ENCODE data around the gene AMIGO3. TPM values are rescaled to one million over a fixed set of nuclear protein-coding genes. Genes with fewer than 3 reads are reported as not detected.
A peak's percentile ranks its signal among the peaks of the same experiment; 100 is the strongest.
"Not testable (repeated sequence)": the region's sequence is repeated elsewhere in the genome, so short reads cannot be mapped to it uniquely, and the experiment has no call there.

The AMIGO3 gene
- total RNA-seq, 2 donors from 2014 or later: not detected

DNA sequence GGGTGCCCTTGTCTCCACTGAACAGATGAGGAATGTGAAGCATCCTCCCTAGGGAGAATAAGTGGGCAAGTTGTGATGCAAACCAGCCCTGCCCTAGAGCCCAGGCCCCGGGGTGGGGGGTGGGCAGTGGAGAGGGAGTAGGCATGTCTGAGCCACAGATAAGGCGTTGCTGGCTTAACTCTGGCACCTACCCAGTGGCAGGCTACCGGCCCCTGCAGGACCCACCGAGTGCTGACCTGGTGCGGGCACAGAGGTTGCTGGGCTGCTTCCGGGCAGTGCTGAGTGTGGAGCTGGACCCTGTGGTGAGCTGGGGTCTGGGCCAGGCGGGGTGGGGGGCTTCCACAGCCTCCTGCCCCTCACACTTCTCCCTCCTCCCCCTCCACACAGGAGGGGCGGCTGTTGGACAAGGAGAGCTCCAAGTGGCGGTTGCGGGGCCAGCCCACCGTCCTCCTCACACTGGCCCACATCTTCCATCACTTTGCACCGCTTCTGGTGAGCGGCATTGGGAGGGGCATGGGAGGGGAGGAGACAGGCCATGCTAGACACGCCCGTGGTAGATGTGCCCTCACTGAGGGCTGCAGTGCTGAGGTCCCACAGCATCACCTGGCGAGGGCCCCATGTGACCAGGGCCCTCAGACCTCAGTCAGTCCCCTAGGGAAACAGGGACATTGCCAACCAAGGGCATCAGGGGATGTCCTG, 20.1 kb downstream of the AMIGO3 start:
- intact Hi-C loops (cut with DNase I): no loop called here
- DNase-seq (ENCODE audit: low spot score): no peak

DNA sequence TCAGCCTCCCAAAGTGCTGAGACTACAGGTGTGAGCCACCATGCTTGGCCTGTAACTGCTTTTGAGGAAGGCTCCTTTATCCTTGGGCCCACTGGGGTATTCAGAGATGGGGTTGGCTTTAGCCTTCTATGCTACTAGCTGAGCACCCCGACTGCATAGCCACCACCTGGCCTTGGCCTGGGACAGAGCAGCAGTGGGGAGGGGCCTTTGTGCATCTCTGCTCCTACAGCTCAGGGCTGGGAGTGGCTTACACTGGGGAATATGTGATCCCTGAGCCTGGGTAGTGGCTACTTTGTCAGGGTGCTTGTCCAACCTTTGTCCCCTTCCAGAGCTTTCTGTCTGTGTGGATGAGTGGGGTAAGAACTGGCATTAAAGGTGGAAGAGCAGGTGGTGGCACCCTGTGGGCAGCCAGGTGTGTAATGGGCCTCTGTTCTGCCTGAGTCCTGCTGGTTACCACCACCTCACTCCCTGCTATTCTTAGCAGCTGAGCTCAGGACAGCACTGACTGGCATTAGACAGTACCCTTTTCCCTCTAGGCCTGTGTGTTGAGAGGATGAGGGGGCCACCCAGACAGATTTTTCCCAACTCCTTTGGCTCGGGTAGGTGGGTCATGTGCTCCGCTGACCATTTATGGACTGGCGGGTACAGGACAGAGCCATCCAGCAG, 24.0 kb downstream of the AMIGO3 start:
- DNase-seq (ENCODE audit: low spot score); intact Hi-C loops (cut with DNase I): not testable (repeated sequence)

DNA sequence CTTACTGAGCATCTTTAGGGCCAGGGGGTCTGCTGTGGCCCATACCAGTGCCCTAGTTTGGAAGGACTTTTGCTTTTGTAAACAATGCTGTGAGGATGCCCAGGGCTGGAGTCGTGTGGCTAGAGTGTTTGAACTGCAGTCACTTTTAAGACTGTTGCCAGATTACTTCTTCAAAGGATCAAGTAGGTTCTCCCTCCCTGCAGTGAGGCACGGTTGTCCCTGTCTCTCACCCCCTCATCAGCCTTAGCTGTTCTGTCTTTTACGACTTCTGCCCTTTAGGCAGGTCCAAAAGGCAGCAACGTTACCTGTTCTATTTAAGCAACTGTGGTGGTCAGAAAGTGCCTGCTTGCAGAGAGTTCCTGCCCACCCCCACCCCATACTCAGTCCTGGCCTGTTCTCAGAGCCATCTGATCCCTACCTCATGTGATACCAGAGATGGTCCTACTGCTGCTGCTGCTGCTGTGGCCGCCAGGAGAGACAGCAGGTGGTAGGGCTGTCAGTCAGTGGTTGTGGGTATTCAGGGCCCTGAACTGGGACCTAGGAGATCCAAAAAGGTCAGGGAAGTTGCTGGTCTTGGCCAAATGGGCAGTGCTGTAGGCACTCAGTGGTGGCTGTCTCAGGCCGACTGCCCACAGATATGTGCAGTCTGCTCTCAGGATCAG, 24.9 kb downstream of the AMIGO3 start:
- DNase-seq (ENCODE audit: low spot score); intact Hi-C loops (cut with DNase I): not testable (repeated sequence)

DNA sequence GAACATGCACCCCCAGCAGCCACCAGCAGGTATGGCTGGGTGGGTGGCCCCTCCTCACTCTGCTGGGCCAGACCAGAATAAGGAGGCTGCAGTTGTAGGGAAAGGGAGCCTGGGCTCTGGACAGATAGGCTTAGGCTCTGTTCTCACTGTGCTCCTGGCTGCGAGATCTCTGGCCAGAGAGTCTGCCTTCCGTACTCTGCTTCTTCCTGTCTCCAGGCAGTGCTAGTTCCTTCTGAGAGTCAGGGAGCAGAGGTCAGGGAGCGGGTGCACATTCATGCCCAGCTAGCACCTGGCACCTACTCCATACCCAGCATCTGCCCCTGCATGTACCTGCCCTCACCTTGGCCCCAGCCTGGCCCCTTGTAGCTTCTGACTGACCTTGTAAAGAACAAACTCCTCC, 28.0 kb downstream of the AMIGO3 start:
- intact Hi-C loops (cut with DNase I); DNase-seq (ENCODE audit: low spot score): not testable (repeated sequence)

DNA sequence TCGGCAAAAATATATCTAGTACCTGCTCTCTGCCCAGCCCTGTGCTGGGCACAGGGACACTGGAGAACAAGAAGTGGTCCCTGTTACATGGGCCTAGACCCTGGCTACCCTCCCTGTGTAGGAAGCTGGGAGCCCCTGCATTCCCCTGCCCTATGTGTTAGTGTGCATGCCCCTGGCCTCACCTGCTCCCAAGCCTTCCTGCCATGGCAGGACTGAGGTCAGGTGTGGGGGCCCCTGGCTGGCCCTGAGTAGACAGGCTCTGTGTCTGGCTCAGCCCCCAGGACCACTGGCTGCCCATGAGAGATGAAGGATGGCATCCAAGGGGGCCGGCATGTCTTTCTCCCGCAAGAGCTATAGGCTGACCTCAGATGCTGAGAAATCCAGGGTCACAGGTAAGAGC, 28.6 kb downstream of the AMIGO3 start:
- intact Hi-C loops (cut with DNase I); DNase-seq (ENCODE audit: low spot score): not testable (repeated sequence)

DNA sequence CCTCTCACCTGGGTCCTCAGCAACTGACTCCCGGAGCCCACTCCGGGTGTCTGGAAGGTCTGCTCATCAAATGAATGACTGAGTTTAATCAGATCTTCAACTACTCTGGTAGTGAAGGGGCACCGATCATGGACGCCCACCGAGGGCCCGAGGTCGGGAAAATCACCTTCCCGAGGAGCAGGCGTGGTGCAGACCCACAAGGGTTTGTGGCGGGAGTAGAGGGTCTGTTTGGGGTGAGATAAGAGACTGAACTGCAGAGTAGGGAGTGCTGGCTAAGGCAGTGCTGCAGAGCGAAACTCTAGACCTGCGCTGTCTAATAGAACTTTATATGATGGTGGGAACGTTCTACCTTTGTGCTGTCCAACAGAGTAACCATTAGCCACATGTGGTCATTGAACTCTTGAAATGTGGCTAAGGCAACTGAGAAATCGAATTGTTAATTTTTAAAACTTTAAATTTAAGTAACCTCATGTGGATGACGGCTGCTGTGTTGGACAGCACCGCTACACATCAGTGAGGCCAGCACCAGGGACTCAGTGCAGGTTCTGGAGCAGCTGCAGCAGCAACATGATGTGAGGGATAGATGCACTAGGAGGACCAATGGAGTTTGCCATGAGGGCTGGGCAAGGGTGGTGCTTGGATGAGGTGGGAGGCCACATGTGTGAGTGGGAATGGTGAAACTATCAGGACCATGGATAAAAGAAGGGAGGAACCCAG, 29.4 kb downstream of the AMIGO3 start:
- intact Hi-C loops (cut with DNase I); DNase-seq (ENCODE audit: low spot score): not testable (repeated sequence)

DNA sequence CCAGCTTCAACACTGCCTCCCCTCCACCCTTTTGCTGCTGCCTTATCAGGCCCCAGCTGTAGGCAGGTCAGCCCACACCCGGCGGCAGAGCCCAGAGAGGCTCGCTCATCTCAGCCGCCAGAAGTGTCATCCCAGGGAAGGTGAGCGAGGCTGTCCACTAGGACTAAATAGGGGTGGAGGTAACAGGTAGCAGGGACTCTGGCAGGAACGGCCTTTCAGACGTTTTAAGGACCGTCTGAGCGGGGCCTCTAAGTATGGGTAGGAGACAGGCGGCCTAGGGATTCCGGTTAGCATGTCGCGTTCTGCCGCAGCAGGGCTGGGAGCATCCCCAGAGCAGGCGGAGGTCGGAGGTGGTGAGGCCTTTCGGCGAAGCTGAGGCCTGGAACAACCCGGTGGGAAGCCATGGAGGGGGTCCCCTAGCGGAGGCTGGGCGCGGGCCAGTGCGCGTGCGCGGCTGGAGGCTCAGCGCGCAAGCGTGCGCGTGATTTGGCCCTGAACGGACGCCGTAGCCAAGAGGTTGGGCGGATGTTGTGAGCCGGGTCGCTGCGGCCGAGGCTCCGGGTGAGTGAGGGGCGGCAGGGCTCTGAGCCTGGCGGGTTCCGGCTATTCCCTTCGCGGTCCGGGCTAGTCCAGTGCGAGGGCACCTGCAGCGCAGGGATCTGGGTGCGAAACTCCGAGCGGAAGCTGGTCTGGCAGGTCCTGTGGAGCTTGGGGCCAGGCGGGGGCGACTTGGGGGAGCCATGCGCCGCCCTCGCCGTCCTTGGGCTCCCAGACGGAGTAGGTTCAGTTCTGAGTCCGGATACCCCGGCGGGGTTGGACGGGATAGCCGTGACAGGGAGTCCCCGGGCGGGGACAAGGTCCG, 30.2 kb downstream of the AMIGO3 start, which contains the start of the genes MST1 and RNF123:
TSS of gene MST1 (minus strand) at position 429 of the 862 bp plus-strand sequence. CDS start 783 bp downstream, outside the sequence.
TSS of gene RNF123 (plus strand) at position 512 of the 862 bp plus-strand sequence. CDS start 1,609 bp downstream, outside the sequence.
- intact Hi-C loops (cut with DNase I): no loop called here
- DNase-seq (ENCODE audit: low spot score): peak; percentile 97

DNA sequence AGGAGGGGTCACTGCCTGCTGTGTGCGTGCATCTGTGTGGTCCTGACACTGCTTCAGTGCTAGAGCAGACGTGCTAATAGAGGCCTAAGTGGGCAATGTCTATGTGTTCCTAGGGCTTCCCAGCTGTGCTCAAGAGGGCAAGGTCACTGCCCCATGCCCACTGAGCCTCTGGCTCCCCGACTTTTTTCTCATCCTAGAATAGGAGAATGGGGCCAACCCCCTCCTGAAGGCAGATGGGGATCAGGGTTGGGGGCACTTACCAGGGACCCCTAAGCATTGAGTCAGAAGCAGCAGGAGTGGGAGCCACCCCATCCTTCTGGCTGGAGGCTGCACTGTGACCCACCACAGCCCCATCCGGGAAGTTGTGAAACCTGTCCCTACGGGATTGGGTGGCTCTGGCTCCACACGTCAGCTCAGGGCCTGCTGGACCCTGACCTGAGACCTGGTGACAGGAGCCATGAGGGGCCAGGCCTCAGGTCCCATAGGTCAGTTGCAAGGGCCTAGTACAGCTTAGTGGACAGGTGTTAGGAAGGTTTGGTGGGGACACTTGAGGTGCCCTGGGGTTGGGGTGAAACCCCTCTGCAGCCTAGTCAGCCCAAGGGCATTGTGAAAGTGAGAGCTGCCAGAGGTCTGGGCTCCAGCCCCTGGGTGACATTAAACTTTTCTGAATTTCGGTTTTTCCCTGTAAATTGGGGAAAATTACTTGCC, 31.0 kb downstream of the AMIGO3 start:
- intact Hi-C loops (cut with DNase I); DNase-seq (ENCODE audit: low spot score): not testable (repeated sequence)

DNA sequence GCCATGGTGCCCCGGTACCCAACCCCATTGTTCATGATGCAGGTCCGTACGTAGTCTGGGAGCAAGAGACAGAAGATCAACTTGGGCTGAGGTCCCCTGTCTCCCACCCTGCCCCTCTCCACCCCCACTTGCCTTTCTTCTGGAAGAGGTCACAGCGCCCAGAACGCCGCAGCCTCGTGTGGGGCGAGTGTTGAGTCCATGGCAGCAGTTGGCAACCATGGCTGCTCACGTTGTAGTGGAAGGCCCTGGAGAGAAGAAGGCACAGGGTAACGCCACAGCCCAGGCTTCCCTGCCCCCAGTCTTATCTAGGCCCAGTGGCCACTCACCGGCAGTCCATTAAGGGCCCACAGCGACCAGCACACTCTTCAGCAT, 32.1 kb downstream of the AMIGO3 start:
- DNase-seq (ENCODE audit: low spot score); intact Hi-C loops (cut with DNase I): not testable (repeated sequence)

DNA sequence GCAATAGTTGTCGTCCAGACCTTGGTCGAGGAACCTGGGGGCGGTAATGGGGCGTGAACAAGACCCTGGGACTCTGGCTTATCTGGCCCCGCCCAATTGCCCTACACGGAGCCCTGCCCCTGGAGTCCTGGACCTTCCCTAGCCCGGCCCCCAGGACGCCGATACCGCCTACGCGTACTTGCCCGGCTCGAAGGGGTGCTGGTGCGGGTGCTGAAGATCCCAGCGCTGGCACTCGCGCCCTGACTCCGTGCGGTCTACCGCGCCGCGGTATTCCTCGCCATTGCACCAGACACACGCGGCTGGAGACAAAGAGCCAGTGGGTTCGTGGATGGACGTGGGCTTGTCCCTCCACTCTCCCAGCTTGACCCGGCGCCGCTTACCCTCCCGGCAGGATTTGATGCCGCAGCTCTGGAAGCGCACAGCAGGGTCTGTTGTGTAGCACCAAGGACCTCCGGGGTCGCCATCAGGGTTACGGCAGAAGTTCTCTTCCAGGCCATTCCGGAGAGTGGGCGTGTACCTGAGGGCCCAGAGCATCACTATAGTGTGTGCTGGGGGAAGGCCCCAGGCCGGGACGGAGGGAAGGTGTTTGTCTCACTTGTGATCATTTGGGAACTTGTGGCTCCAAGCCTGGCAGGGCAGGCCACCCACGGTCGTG, 32.6 kb downstream of the AMIGO3 start:
- intact Hi-C loops (cut with DNase I); DNase-seq (ENCODE audit: low spot score): not testable (repeated sequence)

DNA sequence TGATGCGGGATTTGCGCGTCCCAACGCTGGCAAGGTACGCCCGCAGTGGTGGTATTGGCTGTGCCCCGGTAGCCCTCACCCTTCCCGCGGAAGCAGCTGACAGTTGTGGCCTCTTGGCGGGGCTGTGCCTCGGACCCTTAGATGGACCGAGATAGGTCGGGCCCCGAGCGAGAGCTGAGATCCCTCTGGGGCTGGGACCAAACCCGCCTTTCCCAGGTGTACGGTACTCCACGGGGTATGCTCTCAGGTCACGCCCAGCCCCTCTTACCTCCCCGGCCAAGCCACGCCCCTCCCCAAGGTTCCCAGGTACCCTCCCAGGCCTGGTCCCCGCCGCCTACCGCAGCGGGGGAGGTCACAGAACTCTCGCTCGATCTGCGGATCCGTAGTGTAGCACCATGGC, 33.1 kb downstream of the AMIGO3 start:
- DNase-seq (ENCODE audit: low spot score); intact Hi-C loops (cut with DNase I): not testable (repeated sequence)

DNA sequence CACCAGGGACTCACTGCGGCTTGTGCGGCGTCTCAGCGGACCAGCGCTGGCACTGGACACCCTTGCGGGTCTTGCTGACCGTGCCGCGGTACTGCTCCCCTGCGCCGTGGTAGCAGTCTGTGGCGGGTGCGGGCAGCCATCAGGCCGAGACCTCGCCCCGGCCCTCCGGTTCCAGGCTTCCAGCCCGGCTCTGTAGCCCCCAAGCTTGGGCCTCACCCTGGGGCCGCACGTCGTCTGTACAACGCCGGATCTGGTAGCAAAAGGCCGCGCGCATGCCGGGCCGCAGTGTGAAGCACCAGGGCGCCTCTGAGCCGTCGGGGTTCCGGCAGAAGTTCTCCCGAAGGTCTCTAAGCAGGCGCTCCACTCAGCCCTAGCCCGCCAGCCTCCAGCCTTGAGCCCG, 33.6 kb downstream of the AMIGO3 start:
- intact Hi-C loops (cut with DNase I); DNase-seq (ENCODE audit: low spot score): not testable (repeated sequence)

DNA sequence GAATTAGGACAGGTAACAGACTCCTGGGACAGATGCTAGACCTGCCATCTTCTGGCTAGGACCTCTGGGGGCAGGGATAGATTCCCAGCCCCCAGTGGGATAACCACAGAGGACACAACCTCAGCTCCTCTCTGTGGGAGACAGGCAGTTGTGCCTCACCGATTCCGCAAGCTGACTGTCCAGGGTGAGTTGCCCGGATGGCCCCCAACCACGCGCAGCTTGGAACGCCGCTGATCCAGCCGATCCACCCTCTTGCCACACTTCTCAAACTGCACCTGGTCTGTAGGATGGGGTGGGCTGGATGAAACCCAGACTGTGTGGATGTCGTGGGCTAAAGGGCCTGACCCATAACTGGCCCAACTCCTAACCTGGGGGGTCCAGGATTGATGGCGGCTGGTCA, 34.4 kb downstream of the AMIGO3 start:
- DNase-seq (ENCODE audit: low spot score); intact Hi-C loops (cut with DNase I): not testable (repeated sequence)

DNA sequence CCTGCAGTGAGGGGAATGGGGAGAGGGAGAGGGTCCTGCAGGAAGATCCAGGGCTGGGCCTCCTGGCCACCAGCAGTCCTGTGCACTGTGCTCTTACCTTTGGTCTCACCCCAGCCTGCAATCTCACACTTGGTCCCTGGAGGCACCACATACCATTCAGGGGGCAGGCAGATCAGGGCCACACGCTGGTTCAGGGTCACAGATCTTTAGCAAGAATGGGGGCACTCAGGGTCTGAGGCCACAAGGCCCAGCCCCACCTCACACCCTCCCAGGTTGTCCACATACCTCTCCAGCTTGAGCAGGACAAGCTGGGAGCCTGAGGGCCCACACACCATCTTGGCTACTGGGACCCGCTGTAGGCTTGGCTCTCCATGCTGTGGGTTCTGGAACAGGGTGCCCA, 35.0 kb downstream of the AMIGO3 start:
- intact Hi-C loops (cut with DNase I): loop anchor here in 1 of 2 donors (5.0 kb wide), 1 partner anchor 142 kb away; no protein-coding TSS in a partner anchor

DNA sequence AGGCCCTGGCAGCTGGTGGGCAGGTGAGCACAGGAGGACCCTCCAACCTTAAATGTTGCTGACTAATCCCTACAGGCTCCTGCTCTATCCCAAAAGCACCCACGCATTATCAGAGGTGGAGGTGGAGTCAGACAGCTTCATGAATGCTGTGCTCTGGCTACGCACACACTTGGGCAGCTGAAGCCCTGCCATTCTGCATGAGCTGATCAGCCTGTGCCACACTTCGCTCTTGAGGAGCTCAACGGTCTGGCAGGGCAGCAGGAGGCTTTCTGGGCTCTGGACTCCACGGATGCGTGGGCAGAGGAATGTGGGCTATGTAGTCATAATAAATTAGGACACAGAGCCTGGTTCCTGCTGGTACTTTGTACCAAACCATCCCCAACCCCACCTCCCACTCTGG, 36.3 kb downstream of the AMIGO3 start:
- DNase-seq (ENCODE audit: low spot score): no peak
- intact Hi-C loops (cut with DNase I): loop anchor here in 1 of 2 donors (5.0 kb wide), 1 partner anchor 141 kb away; no protein-coding TSS in a partner anchor

More for the DNA sequence above, 35.0 kb downstream of the AMIGO3 start:
- not testable (repeated sequence) for DNase-seq (ENCODE audit: low spot score)

DNA sequence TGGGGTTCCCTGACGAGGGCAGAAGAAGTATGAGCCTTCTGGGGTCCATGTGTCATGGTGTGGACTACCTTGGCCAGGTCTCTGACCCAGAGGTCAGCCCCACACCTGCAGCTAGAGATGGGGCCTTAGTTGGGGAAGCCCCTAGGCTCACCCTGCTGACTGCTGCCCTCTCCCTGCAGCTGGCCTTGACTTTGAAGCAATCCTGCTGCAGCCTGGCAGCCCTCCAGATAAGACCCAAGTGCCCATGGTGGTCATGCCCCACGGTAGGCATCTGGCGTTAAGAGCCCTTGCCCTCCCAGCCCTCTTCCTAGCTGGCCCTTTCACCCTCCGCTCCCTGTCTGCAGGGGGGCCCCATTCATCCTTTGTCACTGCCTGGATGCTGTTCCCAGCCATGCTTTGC, 37.9 kb downstream of the AMIGO3 start:
- intact Hi-C loops (cut with DNase I): loop anchor here in 1 of 2 donors (5.0 kb wide), 1 partner anchor 139 kb away; no protein-coding TSS in a partner anchor

DNA sequence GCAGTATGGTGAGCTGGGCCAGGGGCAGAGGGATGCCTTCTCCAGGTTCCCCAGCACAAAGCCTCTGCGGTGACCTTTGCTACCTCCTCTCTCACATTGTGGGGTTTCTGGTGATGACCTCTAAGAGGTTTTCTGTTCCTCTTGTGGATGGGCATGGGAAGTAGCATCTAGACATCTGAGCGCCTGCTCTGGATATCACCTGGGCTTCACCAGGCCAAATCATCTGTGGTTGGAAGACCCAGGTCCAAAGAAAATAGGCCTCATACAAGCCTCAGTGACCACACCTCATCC, 38.3 kb downstream of the AMIGO3 start:
- intact Hi-C loops (cut with DNase I): loop anchor here in 1 of 2 donors (5.0 kb wide), 1 partner anchor 139 kb away; no protein-coding TSS in a partner anchor
- no peak for DNase-seq (ENCODE audit: low spot score)

More for the DNA sequence above, 37.9 kb downstream of the AMIGO3 start:
- DNase-seq (ENCODE audit: low spot score): no peak

All from posterior vena cava (tissue), 2 donors.